ENCODE data around the gene E2F2. TPM values are rescaled to one million over a fixed set of nuclear protein-coding genes. Genes with fewer than 3 reads are reported as not detected.

E2F2 gene, protein sequence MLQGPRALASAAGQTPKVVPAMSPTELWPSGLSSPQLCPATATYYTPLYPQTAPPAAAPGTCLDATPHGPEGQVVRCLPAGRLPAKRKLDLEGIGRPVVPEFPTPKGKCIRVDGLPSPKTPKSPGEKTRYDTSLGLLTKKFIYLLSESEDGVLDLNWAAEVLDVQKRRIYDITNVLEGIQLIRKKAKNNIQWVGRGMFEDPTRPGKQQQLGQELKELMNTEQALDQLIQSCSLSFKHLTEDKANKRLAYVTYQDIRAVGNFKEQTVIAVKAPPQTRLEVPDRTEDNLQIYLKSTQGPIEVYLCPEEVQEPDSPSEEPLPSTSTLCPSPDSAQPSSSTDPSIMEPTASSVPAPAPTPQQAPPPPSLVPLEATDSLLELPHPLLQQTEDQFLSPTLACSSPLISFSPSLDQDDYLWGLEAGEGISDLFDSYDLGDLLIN
- 0.78 TPM for total RNA-seq

DNA sequence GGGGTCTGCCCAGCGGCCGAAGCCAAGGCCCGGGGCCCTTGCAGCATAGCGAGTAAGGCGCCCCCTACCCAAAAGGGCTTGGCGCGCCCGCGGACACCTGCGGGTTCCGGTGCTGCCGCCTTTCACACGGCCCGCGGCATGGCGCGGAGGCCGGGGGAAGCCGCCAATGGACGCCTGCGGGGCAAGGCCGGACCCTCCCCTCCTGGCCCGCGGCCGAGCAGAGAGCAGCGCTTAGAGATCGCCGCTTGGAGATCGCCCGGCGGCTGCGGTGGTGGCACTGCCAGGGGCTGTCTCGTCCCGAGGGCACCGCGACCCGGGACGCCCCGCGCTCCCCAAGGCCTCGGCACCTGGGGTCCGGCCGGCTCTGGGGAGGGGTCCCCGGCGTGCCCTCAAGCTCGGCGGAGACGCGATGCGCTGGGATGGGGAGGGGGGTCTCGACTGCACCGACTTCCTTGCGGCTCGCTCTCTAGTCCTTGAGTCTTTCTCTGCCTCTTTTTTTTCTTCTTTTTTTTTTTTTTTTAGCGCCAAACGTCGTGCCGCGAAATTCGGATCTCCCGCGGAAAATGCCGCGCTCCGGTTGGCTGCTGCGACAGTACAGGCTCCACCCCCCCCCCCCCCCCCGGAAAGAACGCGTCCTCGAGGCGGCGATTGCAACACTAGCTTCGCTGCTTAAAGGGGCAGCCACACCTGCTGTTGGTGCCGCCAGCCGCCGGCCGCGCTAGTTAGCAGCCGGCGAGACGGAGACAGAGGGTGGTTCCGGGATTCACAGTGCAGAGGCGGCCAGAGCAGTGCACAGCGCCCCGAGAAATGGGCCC is at the start of gene E2F2:
E2F2 (minus strand) TSS at position 487 of the 815 bp plus-strand sequence; CDS start at position 47, 440 bp downstream.
- DNase-seq = peak; percentile 77

DNA sequence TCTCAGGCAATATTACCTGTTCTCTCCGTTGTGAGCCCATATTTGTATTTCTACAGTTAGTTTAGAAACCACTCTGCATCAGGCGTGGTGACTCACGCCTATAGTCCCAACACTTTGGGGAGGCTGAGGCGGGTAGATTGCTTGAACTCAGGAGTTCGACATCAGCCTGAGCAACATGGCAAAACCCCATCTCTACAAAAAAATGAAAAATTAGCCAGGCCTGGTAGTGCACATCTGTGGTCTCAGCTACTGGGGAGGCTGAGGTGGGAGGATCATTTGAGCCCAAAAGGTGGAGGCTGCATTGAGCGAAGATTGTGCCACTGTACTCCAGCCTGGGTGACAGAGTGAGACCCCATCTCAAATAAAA is 47.9 kb upstream of the E2F2 start:
- DNase-seq = no peak

DNA sequence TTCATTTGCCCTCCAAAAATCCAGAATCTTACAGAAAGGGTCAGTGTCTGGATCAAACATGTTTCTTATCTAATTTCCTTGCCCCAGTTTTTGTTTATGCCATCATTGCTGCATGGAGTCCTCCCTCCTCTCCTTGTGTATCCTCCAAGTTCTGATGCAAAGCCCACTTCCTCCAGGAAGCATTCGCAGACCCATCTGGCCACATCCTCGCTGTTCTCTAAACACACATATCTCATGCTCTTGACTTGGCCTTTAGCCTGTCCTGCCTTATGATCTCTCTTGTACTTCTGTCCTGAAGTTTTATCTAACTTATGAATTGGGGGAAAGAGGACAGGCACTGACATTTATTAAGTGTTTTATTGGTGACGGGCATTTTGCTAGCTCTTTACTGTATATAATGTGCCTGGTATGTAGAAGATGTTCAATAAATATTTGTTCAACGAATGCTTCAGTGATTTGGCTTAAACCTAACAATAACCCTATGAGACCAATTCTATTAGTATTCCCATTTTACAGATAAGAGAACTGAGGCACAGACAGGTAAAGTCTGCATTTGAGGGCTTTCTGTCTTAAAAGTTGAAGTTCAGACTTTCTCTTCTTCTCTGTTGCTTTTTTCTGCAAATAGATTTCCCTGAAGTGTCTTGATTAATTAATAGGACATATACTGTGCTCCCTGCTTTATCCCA is 47.4 kb upstream of the E2F2 start:
- DNase-seq = no peak

DNA sequence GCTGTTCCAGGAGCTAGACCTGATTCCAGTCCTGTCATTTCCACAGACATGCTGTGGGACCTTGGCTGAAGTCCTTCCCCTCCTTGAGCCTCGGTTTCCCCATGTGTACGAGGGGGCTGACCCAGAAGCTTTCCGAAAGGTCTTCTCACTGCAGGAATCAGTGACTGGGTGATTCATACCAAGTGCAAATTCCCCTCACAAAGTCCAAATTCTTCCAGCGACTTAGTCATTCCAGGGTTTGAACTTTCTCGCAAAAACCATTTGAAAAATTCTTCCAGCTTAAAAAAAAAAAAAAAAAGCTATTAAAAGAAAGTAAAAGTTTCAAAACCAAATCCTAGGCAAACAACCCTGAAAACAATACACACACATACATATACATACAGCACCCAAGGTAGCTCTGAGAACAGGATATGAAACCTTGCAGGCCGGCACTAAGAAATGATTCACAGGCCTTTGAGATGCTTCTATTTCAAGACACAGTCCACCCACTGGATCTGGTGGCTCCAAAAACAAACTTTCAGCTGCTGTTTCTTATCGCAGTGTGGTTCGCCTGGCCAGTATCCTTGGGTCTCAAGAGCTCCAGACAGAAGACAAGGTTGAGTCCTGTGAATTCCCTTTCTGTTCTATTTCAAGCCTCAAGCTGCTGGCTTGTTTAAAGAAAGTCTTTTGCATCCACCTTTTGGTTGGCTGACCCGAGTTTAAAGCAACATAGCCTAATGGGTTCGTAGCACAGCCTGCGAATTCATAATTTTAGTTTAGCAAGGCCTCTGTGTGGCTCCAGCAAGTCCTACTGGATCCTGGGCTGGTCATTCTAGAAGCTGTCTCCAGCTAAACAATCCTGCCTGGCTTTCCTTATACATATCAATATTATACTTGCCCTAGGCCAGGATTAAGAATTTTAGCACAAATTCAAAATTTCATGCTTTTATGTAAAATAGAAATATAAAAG is 46.3 kb upstream of the E2F2 start:
- DNase-seq = no peak

DNA sequence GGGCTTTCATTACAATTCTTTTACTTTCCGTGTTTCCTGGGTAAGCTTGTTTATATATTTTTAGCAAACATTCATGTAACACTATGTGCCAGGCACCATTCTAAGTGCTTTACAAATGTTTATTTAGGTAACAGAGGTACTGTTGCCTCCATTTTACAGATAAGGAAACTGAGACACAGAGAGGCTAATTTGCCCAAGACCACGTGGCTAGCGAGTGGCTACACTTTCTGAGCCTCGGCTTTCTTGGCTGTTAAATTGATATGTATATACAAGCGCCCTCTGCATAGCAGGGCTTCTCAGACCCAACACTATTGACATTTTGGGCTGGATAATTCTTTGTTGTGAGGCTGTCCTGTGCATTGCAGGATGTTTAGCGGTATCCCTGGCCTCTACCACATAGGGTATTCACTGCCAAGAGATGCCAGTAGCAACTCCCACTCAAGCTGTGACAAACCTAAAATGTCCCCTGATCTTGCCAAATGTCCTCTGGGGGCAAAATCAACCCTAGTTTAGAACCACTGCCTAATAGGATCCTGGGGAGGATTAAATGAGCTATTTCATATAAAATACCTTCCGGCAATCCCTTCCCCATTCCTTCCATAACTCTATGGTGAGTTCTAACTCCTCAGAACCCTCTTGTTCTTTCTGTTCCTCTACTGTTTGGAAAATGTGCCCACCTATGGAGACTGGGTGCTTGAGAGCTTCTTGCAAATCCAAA is 45.5 kb upstream of the E2F2 start:
- DNase-seq = no peak

DNA sequence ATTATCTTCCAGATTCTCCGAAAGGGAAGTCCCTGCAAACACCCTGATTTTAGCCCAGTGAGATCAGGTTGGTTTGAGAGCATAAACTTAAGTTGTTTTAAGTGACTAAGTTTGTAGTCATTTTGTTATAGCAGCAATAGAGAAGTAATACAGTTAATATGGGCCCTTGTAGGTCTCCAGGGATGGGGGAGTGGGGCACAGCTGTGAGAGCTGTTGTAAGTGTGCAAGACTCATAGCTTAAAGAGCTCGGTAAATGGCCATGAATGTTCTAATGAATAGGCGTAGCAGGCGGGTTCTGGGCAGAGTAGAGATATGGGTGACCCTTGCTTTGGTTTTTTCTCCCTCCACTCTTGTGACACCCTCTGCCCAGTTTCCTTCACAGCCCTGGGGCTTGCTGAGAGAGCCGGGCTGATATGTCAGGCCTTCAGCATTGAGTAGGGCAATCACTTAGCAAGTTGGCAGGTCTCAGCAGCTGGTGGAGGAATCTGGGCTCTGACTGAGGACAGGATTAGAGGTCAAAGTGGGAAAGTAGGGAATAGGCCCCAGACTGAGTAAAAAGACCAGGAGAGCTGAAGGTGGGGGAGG is 44.3 kb upstream of the E2F2 start:
- no peak for DNase-seq

DNA sequence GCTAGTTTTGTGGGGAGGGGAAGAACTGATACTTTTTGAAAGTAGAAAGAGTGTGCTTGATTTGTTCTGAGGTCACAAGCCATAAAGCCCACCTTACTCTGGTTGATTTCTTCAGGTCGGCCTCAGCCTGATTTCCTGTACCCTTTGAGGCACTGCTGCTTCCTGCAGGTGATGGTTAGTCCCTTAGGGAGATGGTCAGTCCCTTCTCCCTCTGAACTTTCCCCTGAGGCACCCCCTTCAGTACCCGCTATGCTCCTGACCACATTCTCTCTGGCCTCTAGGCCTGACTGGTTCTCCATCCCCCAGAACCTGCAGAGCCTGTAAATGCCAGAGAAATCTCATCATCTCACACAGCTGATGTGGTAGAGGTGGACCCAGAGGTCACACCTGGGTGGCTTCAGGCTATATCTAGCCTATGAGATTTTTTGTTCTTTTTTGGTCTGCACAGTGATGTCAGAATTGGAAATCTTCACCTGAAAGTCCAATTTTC is 43.3 kb upstream of the E2F2 start:
- DNase-seq = no peak

DNA sequence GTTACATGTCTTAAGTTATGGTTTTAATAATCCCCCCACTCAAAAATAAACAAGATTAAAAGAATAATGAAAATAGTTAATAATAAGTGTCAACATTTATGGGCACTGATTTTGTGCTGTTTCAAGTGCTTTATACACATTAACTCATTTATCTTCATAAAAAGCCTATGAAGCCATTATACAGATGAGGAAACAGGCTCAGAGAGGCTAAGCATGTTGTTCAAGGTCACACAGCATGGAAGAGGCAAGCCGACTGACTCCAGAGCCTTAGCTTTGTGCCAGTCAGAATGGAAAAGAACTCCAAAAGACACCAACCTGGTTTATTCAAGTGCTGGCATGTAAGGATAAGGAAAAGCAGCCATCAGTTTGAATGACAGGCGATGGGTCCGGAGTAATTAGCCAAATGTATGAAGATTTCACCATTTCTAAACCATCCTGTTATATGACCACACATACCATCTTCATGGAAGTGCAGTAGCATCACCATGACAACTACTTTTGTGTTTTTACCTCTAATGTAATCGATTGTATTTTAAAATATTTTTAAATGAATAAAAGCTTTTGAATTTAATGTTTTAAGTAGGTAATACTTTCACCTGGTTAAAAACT is 42.6 kb upstream of the E2F2 start:
- no peak for DNase-seq

DNA sequence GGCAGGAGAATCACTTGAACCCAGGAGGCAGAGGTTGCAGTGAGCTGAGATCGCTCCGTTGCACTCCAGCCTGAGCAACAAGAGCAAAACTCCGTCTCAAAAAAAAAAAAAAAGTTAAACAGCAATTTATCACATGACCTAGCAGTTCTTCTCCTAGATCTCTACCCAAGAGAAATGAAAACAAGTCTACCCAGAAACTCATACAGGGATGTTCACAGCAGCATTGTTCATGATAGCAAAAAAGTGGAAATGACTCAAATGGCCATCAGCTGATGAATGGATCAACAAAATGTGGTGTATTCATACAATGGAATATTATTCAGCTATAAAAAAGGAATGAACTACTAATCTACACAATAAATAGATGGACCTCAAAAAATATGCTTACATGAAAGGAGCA is 40.4 kb upstream of the E2F2 start:
- DNase-seq = no peak

DNA sequence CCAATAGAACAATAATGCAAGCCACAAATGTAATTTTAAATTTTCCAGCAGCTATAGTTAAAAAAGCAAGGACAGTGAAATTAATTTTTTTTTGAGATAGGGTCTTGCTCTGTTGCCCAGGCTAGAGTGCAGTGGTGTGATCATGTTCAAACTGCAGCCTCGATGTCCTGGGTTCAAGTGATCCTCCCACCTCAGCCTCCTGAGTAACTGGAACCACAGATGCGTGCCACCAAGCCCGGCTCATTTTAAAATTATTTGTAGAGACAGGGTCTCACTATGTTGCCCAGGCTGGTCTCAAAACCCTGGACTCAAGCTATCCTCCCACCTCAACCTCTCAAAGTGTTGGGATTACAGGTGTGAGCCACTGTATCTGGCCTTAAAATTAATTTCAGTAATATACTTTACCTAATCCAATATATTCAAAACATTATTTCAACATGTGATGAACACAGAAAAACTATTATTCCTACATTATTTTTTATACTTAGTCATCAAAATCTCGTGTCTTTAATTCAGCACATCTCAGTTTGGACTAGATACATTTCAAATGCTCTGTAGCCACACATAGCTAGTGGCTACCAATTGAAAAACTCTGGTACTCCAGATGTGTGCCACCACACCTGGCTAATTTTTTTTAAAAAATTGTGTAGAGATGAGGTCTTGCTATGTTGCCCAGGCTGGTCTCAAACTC is 39.1 kb upstream of the E2F2 start:
- no peak for DNase-seq

DNA sequence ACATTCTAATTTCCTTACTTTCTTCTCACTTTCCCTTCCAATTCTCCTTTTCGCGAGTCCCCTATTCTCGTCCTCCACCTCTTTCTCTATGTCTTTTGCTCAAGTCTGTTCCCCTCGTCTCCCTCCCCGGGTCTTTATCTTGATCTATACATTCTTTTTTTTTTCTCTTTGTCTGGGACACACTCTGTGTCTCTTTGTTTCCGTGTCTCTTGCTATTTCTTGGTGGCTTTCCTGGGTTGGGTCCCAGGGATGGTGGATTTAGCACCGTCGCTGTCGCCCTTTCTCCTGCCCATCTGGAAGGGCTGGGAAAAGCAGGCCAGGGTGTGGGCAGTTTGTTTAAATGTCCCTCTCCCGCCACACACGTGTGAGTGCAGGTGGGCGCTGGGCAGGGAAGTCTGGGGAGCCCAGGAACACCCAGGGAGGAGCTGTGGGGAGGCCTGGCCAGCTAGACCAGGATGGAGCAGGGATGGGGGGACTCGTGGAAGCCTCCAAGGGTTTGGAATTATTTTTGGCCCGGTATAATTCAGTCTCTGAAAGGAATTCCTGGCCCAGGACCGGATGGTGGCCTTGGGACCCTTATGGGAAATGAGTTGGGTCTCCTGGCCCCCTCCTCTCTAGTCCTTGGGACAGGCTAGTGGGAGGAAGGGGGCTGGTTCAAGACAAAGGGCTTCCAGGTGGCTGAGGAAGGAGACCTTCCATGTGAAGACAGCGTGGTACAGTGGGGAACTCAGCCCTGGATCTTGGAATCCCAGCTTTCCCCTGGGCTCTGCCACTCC is 37.8 kb upstream of the E2F2 start:
- DNase-seq = no peak

DNA sequence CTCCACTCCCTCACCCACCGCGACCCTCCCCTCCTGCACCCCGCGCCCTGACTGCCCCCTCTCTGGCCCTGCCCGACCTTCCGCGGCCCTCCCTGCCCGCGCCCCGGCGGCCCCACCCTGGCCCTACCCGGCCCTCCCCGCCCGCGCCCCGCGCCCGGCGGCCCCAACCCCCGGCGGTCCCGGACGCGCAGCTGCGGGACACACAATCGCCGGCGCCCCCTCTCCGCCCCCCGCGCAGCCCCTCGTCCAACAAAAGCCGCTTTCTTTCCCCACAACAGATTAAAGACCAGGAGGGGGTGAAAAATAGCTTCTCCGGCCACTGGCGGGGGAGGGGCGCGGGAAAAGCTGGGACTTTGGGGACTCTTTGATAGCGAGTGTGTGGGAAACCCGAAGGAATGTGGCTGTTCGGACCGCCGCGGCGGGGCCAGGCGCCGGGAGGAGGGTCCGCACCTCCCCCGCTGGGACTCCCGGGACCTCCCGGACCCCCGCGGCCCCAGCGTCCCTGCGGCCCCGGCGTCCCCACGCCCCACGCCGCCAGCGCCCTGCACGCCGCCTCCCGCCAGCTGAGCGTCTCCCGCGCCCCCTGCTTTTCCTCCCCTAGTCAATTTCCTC is 37.1 kb upstream of the E2F2 start:
- peak; percentile 36 for DNase-seq

DNA sequence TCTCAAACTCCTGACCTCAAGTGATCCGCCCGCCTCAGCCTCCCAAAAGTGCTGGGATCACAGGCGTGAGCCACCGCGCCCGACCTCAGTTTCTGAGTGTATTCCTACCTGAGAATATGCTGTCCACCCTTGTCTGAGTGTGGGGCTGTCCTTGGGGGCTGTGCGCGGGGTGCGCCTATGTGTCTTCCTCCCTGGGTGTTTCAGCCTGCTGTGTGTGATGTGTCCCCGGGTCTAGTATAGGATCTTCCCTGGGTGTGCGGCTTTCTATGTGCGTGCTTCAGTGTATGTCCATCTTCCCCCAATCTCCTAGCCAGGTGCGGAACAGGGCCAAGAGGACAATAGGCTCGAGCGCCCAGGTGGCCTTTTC is 36.6 kb upstream of the E2F2 start:
- no peak for DNase-seq

DNA sequence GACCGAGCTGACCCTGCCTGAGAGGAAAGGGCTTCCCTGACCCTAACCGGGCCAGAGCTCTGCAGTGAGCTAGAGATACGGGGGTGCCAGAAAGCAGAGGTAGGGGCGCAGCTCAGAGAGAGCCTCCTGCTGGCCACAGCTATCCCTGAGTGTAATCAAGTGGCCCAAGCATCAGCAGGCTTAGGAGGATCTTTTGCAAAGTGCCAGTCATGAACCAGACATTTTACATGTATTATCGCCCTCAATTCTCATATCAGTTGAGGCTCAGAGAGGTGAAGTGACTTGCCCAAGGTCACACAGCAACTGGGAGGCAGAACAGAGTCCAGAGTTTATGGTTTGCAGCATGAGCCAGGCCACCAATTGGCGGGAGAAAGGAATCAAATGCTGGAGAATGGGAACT is 35.3 kb upstream of the E2F2 start:
- DNase-seq = no peak

DNA sequence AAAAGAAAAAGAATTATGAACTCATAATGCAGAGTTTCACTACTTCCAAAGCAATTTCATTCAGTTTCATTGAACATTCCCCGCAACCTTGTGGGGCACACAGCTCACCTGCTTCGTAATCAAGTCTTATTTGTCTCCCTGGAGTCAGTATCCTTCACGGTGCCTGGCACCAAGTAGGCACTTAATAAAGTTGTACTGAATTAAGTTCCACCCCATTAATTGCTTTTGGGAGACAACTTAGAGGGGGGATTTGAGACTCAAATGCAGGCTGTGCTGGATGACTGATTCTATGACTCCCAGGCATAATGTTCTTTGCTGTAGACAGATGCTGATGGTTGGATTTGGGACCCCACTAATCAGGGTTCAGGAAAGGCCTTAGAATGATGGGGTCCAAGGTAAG is 34.7 kb upstream of the E2F2 start:
- DNase-seq = no peak

DNA sequence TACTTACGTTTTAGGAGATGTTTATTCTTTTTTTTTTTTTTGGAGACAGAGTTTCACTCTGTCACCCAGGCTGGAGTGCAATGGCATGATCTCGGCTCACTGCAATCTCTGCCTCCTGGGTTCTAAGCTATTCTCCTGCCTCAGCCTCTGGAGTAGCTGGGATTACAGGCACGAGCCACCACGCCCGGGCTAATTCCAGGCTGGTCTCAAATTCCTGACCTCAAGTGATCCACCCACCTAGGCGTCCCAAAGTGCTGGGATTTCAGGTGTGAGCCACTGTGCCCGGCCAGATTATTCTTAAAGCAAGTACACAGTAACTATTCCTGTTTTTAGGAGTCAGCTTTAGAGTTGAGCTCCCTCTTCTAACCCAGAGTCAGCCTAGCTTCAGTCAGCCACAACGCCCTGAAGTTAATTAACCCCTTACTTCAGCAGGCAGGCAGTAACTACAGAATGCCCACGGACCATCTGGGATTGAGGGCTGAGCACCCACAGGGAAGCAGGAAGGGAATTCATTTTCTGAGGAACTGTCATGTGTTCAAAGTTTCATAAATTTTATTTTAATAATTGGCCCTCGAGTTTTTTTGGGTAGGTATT is 33.6 kb upstream of the E2F2 start:
- no peak for DNase-seq

DNA sequence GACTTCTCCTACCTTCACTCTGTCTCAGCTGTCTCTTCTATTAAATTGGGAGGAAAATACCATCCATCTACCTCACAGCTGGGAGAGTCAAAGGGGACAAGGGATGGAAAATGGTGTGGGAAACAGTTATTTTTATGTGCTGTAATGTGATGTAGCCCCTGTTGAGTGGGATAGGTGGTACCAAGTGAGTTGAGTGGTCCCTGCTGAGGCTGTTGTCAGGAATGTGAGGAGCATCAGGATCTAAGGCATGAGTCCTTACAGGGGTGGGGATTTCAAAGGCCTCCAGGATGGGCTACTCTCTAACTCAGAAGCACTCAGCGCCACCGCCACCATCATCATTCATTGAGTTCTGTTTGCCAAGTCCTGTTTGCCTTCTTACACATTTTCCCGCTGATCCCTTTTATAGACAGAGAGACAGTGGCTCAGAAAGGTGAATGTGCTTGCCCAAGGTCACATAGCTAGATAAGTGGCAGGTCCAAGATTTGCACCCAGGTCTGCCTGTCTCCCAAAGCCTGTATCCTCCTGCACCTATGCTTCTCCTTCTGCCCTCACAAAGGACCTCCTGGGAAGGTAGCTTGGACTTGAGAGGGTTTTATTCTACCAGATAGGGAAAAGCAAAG is 32.8 kb upstream of the E2F2 start:
- DNase-seq = no peak
